Measurements from ENCODE around the gene LZTFL1.

The LZTFL1 gene

DNA sequence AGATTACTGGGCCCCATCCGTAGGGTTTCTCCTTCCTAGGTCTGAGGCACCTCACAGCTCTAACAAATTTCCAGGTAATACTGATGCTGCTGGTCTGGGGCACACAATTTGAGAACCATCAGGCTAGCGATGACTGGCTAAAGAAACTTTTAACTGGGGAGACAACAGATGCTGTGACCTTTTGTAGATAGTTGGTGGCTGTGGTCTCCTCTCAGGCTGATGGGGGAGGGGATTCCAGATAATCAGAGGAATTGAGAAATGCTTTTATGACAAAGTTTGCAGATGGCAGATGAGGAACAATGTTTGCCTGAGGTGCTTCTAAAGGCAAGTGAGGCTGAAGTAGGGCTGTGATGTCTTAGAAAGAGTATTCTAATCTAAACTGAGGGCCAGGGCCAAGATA lies 30.6 kb upstream of the LZTFL1 start:
- no peak for ATAC-seq
- TF ChIP-seq ZNF565 (CRISPR knock-in tag; conservative IDR thresholded peaks at IDR 0.05; ENCODE audit: low read depth) (no peak), PPARA (CRISPR knock-in tag; IDR thresholded peaks at IDR 0.05; ENCODE audit: borderline replicate concordance) (no peak), ZC3H10 (CRISPR knock-in tag; IDR thresholded peaks at IDR 0.05) (no peak), BACH2 (CRISPR knock-in tag; IDR thresholded peaks at IDR 0.05; ENCODE audit: borderline replicate concordance) (no peak), RARB (CRISPR knock-in tag; IDR thresholded peaks at IDR 0.05) (no peak), ZFP3 (CRISPR knock-in tag; IDR thresholded peaks at IDR 0.05) (no peak), ZNF70 (CRISPR knock-in tag; IDR thresholded peaks at IDR 0.05) (no peak), GLIS3 (CRISPR knock-in tag; IDR thresholded peaks at IDR 0.05) (no peak), TOX (CRISPR knock-in tag; IDR thresholded peaks at IDR 0.05; ENCODE audit: borderline replicate concordance) (no peak), ISL1 (CRISPR knock-in tag; IDR thresholded peaks at IDR 0.05) (no peak)
- TF ChIP-seq, protein P1, sequence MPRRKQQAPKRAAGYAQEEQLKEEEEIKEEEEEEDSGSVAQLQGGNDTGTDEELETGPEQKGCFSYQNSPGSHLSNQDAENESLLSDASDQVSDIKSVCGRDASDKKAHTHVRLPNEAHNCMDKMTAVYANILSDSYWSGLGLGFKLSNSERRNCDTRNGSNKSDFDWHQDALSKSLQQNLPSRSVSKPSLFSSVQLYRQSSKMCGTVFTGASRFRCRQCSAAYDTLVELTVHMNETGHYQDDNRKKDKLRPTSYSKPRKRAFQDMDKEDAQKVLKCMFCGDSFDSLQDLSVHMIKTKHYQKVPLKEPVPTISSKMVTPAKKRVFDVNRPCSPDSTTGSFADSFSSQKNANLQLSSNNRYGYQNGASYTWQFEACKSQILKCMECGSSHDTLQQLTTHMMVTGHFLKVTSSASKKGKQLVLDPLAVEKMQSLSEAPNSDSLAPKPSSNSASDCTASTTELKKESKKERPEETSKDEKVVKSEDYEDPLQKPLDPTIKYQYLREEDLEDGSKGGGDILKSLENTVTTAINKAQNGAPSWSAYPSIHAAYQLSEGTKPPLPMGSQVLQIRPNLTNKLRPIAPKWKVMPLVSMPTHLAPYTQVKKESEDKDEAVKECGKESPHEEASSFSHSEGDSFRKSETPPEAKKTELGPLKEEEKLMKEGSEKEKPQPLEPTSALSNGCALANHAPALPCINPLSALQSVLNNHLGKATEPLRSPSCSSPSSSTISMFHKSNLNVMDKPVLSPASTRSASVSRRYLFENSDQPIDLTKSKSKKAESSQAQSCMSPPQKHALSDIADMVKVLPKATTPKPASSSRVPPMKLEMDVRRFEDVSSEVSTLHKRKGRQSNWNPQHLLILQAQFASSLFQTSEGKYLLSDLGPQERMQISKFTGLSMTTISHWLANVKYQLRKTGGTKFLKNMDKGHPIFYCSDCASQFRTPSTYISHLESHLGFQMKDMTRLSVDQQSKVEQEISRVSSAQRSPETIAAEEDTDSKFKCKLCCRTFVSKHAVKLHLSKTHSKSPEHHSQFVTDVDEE (CRISPR knock-in tag; IDR thresholded peaks at IDR 0.05): no peak

DNA sequence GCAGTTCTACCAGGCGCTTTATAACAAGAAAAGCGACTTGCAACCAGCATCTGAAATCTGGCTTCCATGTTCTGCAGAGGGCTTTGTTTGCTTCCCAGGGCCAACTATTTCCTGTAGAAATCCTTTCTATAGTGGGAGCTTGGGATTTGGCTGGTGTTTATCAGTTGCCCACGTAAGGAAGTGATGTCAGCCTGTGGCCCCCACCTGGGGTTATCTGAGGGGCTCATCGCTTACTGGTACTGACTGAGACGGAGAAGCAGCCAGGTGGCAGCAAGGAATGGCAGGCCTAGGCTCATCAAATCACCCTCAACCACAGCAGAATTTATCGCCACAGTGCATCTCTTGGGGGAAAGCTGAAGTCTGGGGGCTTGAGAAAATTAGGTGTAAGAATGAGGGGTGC lies 29.9 kb upstream of the LZTFL1 start:
- no peak for ATAC-seq
- TF ChIP-seq, protein P1 (CRISPR knock-in tag; IDR thresholded peaks at IDR 0.05): no peak
- TF ChIP-seq SNAI2 (CRISPR knock-in tag; IDR thresholded peaks at IDR 0.05): no peak
- TF ChIP-seq TOX (CRISPR knock-in tag; IDR thresholded peaks at IDR 0.05; ENCODE audit: borderline replicate concordance): no peak
- TF ChIP-seq, protein P2, sequence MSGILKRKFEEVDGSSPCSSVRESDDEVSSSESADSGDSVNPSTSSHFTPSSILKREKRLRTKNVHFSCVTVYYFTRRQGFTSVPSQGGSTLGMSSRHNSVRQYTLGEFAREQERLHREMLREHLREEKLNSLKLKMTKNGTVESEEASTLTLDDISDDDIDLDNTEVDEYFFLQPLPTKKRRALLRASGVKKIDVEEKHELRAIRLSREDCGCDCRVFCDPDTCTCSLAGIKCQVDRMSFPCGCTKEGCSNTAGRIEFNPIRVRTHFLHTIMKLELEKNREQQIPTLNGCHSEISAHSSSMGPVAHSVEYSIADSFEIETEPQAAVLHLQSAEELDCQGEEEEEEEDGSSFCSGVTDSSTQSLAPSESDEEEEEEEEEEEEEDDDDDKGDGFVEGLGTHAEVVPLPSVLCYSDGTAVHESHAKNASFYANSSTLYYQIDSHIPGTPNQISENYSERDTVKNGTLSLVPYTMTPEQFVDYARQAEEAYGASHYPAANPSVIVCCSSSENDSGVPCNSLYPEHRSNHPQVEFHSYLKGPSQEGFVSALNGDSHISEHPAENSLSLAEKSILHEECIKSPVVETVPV (CRISPR knock-in tag; IDR thresholded peaks at IDR 0.05): no peak
- TF ChIP-seq ZNF8 (CRISPR knock-in tag; IDR thresholded peaks at IDR 0.05): no peak

DNA sequence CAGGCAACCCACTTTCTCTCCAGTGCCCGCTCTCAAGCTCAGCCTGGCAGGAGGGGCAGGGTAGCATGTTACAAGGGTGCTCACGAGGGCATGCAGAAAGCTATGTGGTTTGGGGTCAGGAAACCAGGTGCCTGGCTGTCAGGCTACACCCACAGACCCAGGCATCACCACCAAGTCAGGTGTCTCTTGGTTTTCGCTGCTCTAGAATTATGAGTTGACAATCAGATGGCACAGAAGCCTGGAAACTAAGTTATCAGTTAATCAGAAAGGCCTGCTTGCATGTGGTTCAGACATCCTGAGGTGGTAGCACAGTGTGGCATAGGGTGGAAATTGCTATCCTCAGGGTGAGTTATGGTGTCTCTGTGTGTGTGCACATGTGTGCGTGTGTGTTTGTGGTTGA lies 28.2 kb upstream of the LZTFL1 start:
- ATAC-seq: no peak

More for the DNA sequence above, 28.2 kb upstream of the LZTFL1 start:
- TF ChIP-seq BACH2 (CRISPR knock-in tag; IDR thresholded peaks at IDR 0.05; ENCODE audit: borderline replicate concordance): no peak
- TF ChIP-seq TCF4 (CRISPR knock-in tag; IDR thresholded peaks at IDR 0.05; ENCODE audit: borderline replicate concordance): no peak
- no peak for TF ChIP-seq ISL1 (CRISPR knock-in tag; IDR thresholded peaks at IDR 0.05)
- TF ChIP-seq ZNF70 (CRISPR knock-in tag; IDR thresholded peaks at IDR 0.05): no peak
- TF ChIP-seq, protein P3, sequence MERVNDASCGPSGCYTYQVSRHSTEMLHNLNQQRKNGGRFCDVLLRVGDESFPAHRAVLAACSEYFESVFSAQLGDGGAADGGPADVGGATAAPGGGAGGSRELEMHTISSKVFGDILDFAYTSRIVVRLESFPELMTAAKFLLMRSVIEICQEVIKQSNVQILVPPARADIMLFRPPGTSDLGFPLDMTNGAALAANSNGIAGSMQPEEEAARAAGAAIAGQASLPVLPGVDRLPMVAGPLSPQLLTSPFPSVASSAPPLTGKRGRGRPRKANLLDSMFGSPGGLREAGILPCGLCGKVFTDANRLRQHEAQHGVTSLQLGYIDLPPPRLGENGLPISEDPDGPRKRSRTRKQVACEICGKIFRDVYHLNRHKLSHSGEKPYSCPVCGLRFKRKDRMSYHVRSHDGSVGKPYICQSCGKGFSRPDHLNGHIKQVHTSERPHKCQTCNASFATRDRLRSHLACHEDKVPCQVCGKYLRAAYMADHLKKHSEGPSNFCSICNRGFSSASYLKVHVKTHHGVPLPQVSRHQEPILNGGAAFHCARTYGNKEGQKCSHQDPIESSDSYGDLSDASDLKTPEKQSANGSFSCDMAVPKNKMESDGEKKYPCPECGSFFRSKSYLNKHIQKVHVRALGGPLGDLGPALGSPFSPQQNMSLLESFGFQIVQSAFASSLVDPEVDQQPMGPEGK (CRISPR knock-in tag; IDR thresholded peaks at IDR 0.05; ENCODE audit: borderline replicate concordance): no peak
- TF ChIP-seq, protein P2 (CRISPR knock-in tag; IDR thresholded peaks at IDR 0.05): no peak
- TF ChIP-seq PPARA (CRISPR knock-in tag; IDR thresholded peaks at IDR 0.05; ENCODE audit: borderline replicate concordance): no peak
- no peak for TF ChIP-seq OSR1 (CRISPR knock-in tag; IDR thresholded peaks at IDR 0.05)
- TF ChIP-seq RARB (CRISPR knock-in tag; IDR thresholded peaks at IDR 0.05): no peak
